Activated CD4-positive, CD25-positive, alpha-beta regulatory T cell treated with anti-CD3 and anti-CD28 coated beads, Interleukin-2, amount 50 U/mL, for 24 hours (primary cell): ENCODE data around the gene PPP2R5C.
"Not testable (repeated sequence)": the region's sequence is repeated elsewhere in the genome, so short reads cannot be mapped to it uniquely, and the experiment has no call there.

Experiments
- ATAC-seq, 2 donors: fragments of 150-1000 bp; cut with Tn5 transposase; one replicate each; pipeline ENCODE4 v1.10.0; 2021; ENCODE audit warnings: mild to moderate bottlenecking in 1 of 2, moderate library complexity in 1 of 2

Gene PPP2R5C

GRCh38 chr14:101957406-101958234, 196.1 kb downstream of the PPP2R5C start:
- no peak for ATAC-seq

- ATAC-seq = no peak
Observed at GRCh38 chr14:101958418-101959180, 197.1 kb downstream of the PPP2R5C start.

- ATAC-seq = no peak
Observed at GRCh38 chr14:101959277-101959676, 197.8 kb downstream of the PPP2R5C start.

GRCh38 chr14:101960225-101960624, 198.7 kb downstream of the PPP2R5C start:
- no peak for ATAC-seq

GRCh38 chr14:101961011-101961721, 199.7 kb downstream of the PPP2R5C start:
- peak; percentile 16 to 22 for ATAC-seq

GRCh38 chr14:101961746-101962502, 200.4 kb downstream of the PPP2R5C start:
- ATAC-seq = no peak

GRCh38 chr14:101962503-101962874, 201.0 kb downstream of the PPP2R5C start:
- no peak for ATAC-seq

GRCh38 chr14:101963052-101963451, 201.5 kb downstream of the PPP2R5C start:
- ATAC-seq = no peak

- no peak for ATAC-seq
Observed at GRCh38 chr14:101963656-101964296, 202.3 kb downstream of the PPP2R5C start.

GRCh38 chr14:101964297-101965180, 203.0 kb downstream of the PPP2R5C start, which contains the start of gene DYNC1H1:
TSS of gene DYNC1H1 (plus strand) at chr14:101964573. CDS start at chr14:101964692, 119 bp downstream.
- peak; percentile 89 to 90 for ATAC-seq

- ATAC-seq = peak; percentile 31 to 42
Observed at GRCh38 chr14:101965181-101965544, 203.7 kb downstream of the PPP2R5C start.

- no peak for ATAC-seq
Observed at GRCh38 chr14:101965770-101966722, 204.5 kb downstream of the PPP2R5C start.

- no peak for ATAC-seq
Observed at GRCh38 chr14:101966742-101967141, 205.2 kb downstream of the PPP2R5C start.

GRCh38 chr14:101968186-101968585, 206.7 kb downstream of the PPP2R5C start:
- no peak for ATAC-seq

GRCh38 chr14:101969481-101969880, 208.0 kb downstream of the PPP2R5C start:
- ATAC-seq = no peak

GRCh38 chr14:101970830-101971400, 209.4 kb downstream of the PPP2R5C start:
- no peak for ATAC-seq

GRCh38 chr14:101971458-101971857, 209.9 kb downstream of the PPP2R5C start:
- ATAC-seq = not testable (repeated sequence)

GRCh38 chr14:101972126-101972866, 210.8 kb downstream of the PPP2R5C start:
- ATAC-seq = no peak

GRCh38 chr14:101973356-101973755, 211.8 kb downstream of the PPP2R5C start:
- ATAC-seq = no peak
